ENCODE measurements around the gene FRY. TPM values are rescaled to one million over a fixed set of nuclear protein-coding genes. Genes with fewer than 3 reads are reported as not detected.

FRY gene
- total RNA-seq, 2 donors from 2014 or later: 122 to 165 TPM

DNA sequence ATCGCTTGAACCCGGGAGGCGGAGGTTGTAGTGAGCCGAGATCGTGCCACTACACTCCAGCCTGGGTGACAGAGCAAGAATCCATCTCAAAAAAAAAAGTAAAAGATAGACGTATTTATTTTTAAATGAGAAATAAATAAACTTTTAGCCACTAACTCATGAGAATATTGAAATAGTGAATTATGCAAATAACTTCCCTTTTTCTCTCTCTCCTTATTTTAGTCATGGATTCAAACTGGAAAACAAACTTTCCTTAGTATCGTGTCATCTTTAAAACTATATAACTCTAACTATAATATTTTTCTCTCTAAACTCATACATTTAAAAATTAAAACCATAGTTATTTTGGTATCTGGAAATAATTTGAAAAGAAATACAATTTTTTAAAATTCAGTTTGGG lies 96.1 kb downstream of the FRY start:
- H3K4me3 ChIP-seq: no peak overlapping the region
- no peak for DNase-seq (ENCODE audit: low spot score)
- no peaks in the 10 kb centered on the region for H3K9me3 ChIP-seq
- H3K27ac ChIP-seq: peak overlapping the region in 1 of 2 donors; percentile 88
- H3K36me3 ChIP-seq: no peaks in the 10 kb centered on the region
- no peaks in the 10 kb centered on the region for H3K27me3 ChIP-seq (replicated peaks; ENCODE audit: insufficient read depth)
- peaks cover 13 to 24% of the 10 kb centered on the region in 2 donors for H3K4me1 ChIP-seq (ENCODE audit: control insufficient read depth in 1 of 2, low read depth in 2 of 2)
- ATAC-seq (ENCODE audit: insufficient number of reproducible peaks, low FRiP score, low read depth): no peak
- TF ChIP-seq, protein P1, sequence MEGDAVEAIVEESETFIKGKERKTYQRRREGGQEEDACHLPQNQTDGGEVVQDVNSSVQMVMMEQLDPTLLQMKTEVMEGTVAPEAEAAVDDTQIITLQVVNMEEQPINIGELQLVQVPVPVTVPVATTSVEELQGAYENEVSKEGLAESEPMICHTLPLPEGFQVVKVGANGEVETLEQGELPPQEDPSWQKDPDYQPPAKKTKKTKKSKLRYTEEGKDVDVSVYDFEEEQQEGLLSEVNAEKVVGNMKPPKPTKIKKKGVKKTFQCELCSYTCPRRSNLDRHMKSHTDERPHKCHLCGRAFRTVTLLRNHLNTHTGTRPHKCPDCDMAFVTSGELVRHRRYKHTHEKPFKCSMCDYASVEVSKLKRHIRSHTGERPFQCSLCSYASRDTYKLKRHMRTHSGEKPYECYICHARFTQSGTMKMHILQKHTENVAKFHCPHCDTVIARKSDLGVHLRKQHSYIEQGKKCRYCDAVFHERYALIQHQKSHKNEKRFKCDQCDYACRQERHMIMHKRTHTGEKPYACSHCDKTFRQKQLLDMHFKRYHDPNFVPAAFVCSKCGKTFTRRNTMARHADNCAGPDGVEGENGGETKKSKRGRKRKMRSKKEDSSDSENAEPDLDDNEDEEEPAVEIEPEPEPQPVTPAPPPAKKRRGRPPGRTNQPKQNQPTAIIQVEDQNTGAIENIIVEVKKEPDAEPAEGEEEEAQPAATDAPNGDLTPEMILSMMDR (IDR thresholded peaks at IDR 0.05): no peak

- no peaks in the 10 kb centered on the region for H3K9me3 ChIP-seq
- TF ChIP-seq, protein P1 (IDR thresholded peaks at IDR 0.05): no peak
- no peaks in the 10 kb centered on the region for H3K36me3 ChIP-seq
- no peak overlapping the region for H3K4me3 ChIP-seq
- ATAC-seq (ENCODE audit: insufficient number of reproducible peaks, low FRiP score, low read depth) (peak; percentile 8), DNase-seq (ENCODE audit: low spot score) (no peak)
- peak overlapping the region; percentile 85 for H3K27ac ChIP-seq
- H3K4me1 ChIP-seq (ENCODE audit: control insufficient read depth in 1 of 2, low read depth in 2 of 2): peaks cover 27 to 44% of the 10 kb centered on the region in 2 donors
- no peaks in the 10 kb centered on the region for H3K27me3 ChIP-seq (replicated peaks; ENCODE audit: insufficient read depth)
These were observed 102.9 kb downstream of the FRY start for GRCh38 chr13:32134241-32135055.

DNA sequence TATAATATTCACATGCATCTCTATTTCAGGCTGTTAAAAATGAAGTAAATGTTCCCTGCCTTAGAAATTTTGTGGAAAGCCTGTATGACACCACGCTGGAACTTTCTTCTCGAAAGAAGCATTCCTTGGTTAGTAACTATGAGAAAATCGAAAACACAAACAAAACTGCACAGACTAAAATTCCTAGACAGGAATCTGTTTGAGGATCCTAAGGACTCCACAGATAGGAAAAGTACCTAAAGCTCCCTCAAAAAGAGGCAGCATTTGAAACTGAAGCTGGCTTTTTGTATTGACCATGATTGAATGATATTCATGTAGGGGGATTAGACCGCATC lies 103.4 kb downstream of the FRY start:
- DNase-seq (ENCODE audit: low spot score) (no peak), ATAC-seq (ENCODE audit: insufficient number of reproducible peaks, low FRiP score, low read depth) (peak; percentile 16)
- H3K27me3 ChIP-seq (replicated peaks; ENCODE audit: insufficient read depth): no peaks in the 10 kb centered on the region
- no peaks in the 10 kb centered on the region for H3K36me3 ChIP-seq
- peak overlapping the region; percentile 25 for H3K4me3 ChIP-seq
- peak overlapping the region; percentile 85 for H3K27ac ChIP-seq
- peaks cover 27 to 44% of the 10 kb centered on the region in 2 donors for H3K4me1 ChIP-seq (ENCODE audit: control insufficient read depth in 1 of 2, low read depth in 2 of 2)
- no peaks in the 10 kb centered on the region for H3K9me3 ChIP-seq
- TF ChIP-seq, protein P1 (IDR thresholded peaks at IDR 0.05): no peak

DNA sequence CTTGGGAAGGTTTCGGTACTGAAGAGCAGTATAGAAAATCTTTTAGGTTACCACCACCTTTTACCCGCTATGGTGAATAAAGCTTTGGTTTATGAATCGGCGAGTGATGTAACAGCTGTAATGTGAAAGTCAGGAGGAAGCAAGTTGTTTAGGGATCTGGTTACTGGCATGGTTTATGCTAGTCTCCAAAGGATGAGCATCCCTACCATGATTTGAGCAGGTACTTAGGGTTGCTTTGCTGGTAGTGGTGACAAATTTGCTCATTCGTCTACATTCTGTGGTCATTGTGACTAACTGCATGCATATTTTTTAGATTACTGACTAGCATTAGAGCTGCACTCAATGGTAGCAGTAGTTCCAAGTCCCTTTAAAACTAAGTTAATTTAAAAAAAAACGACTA lies 104.1 kb downstream of the FRY start:
- Histone ChIP-seq H3K27me3 (replicated peaks; ENCODE audit: insufficient read depth) (no peaks in the 10 kb centered on the region), H3K9me3 (no peaks in the 10 kb centered on the region), H3K27ac (peak overlapping the region; percentile 85), H3K36me3 (no peaks in the 10 kb centered on the region), H3K4me3 (peak overlapping the region; percentile 25), H3K4me1 (ENCODE audit: control insufficient read depth in 1 of 2, low read depth in 2 of 2) (peaks cover 27 to 44% of the 10 kb centered on the region in 2 donors)
- TF ChIP-seq, protein P1 (IDR thresholded peaks at IDR 0.05): no peak
- ATAC-seq (ENCODE audit: insufficient number of reproducible peaks, low FRiP score, low read depth) (no peak), DNase-seq (ENCODE audit: low spot score) (no peak)

GRCh38 chr13:32136061-32136460 lies 104.5 kb downstream of the FRY start:
- TF ChIP-seq, protein P1 (IDR thresholded peaks at IDR 0.05): no peak
- ATAC-seq (ENCODE audit: insufficient number of reproducible peaks, low FRiP score, low read depth) (no peak), DNase-seq (ENCODE audit: low spot score) (no peak)
- Histone ChIP-seq H3K27ac (peak overlapping the region; percentile 85), H3K4me3 (no peak overlapping the region), H3K27me3 (replicated peaks; ENCODE audit: insufficient read depth) (no peaks in the 10 kb centered on the region), H3K4me1 (ENCODE audit: control insufficient read depth in 1 of 2, low read depth in 2 of 2) (peaks cover 27 to 44% of the 10 kb centered on the region in 2 donors), H3K9me3 (no peaks in the 10 kb centered on the region), H3K36me3 (no peaks in the 10 kb centered on the region)
